SK-N-SH (cell line): ENCODE results near the gene FTO. TPM values are rescaled to one million over a fixed set of nuclear protein-coding genes. Genes with fewer than 3 reads are reported as not detected.

ENCODE experiments used
- CTCF ChIA-PET: fragments of 300-600, 350-600 bp; formaldehyde crosslinking; extraction: SDS; loops from one replicate; lab custom pipeline; 2021; lab: Yijun Ruan, JAX
- POLR2A ChIA-PET: fragments of 350-600 bp; sonication (Branson Sonifier 250); formaldehyde crosslinking; extraction: SDS; loops from one replicate; lab custom pipeline; 2020; ENCODE audit warnings: antibody characterized with exemption, inconsistent platforms; lab: Yijun Ruan, JAX
- DNase-seq: peaks from one replicate; pipeline ENCODE4 v3.0.0; 2012
- H2AFZ ChIP-seq: fragments of 200-600 bp; sonication (generic); 2 replicates; pipeline ENCODE4 v1.8.1; 2016; ENCODE audit warnings: antibody characterized with exemption, mild to moderate bottlenecking, low read depth
- H3F3A ChIP-seq: fragments of 200-600 bp; sonication (generic); replicated peaks from 2 replicates; pipeline ENCODE3; 2016; ENCODE audit warnings: antibody characterized with exemption, mild to moderate bottlenecking; ENCODE audit not compliant: insufficient read depth
- H3K27ac ChIP-seq, 2 experiments: fragments of 200-500 bp in 1 of 2; fragments of 200-600 bp in 1 of 2; sonication (Bioruptor generic) in 1 of 2; sonication (generic), shearing (Covaris generic) in 1 of 2; 2 replicates each; pipeline versions ENCODE4 v1.5.1 to v1.6.1; 2014 to 2016; ENCODE audit warnings: low read depth in 2 of 2, inconsistent platforms in 1 of 2, low read length in 1 of 2, mild to moderate bottlenecking in 1 of 2, mixed read lengths in 1 of 2
- H3K27me3 ChIP-seq: fragments of 200-600 bp; sonication (generic), shearing (Covaris generic); 2 replicates; pipeline ENCODE4 v1.6.1; 2016; ENCODE audit warnings: mixed run types; ENCODE audit not compliant: insufficient read depth
- H3K36me3 ChIP-seq, 2 experiments: fragments of 200-500 bp in 1 of 2; fragments of 200-600 bp in 1 of 2; sonication (Bioruptor generic) in 1 of 2; sonication (generic) in 1 of 2; replicated peaks in 1 of 2; 2 replicates each; pipeline versions ENCODE3 to v1.5.1; 2014 to 2016; ENCODE audit warnings: low read length in 1 of 2, mild to moderate bottlenecking in 1 of 2; ENCODE audit not compliant: insufficient read depth in 2 of 2, control insufficient read depth in 1 of 2
- H3K4me1 ChIP-seq, 2 experiments: fragments of 200-500 bp in 1 of 2; fragments of 200-600 bp in 1 of 2; sonication (Bioruptor generic) in 1 of 2; sonication (generic), shearing (Covaris generic) in 1 of 2; 2 replicates each; pipeline versions ENCODE4 v1.5.1 to v1.6.1; 2014 to 2016; ENCODE audit warnings: low read depth in 1 of 2, low read length in 1 of 2, mixed run types in 1 of 2; ENCODE audit not compliant: insufficient read depth in 2 of 2, control insufficient read depth in 1 of 2
- H3K4me2 ChIP-seq: fragments of 200-600 bp; sonication (generic), shearing (Covaris generic); 2 replicates; pipeline ENCODE4 v1.6.1; 2017; ENCODE audit warnings: mixed run types
- H3K4me3 ChIP-seq, 2 experiments: fragments of 200-500 bp in 1 of 2; fragments of 200-600 bp in 1 of 2; sonication (Bioruptor generic) in 1 of 2; sonication (generic), shearing (Covaris generic) in 1 of 2; 2 replicates each; pipeline versions ENCODE4 v1.5.1 to v1.8.1; 2014 to 2016; ENCODE audit warnings: low read depth in 2 of 2, inconsistent platforms in 1 of 2, low read length in 1 of 2, mild to moderate bottlenecking in 1 of 2, mixed read lengths in 1 of 2, moderate library complexity in 1 of 2
- H3K79me2 ChIP-seq: fragments of 200-600 bp; sonication (generic); 2 replicates; pipeline ENCODE4 v1.8.1; 2017; ENCODE audit warnings: mild to moderate bottlenecking; ENCODE audit not compliant: insufficient read depth
- H3K9ac ChIP-seq: fragments of 200-600 bp; sonication (generic); 2 replicates; pipeline ENCODE4 v1.6.1; 2017; ENCODE audit warnings: mixed run types
- H3K9me2 ChIP-seq: fragments of 200-600 bp; sonication (generic); 2 replicates; pipeline ENCODE4 v1.6.1; 2017; ENCODE audit warnings: mixed run types
- H3K9me3 ChIP-seq: fragments of 200-600 bp; sonication (generic); 2 replicates; pipeline ENCODE4 v1.6.1; 2017; ENCODE audit warnings: mixed run types, mild to moderate bottlenecking, moderate library complexity
- H4K20me1 ChIP-seq: fragments of 200-600 bp; sonication (generic); 2 replicates; pipeline ENCODE4 v1.6.1; 2017; ENCODE audit warnings: mild to moderate bottlenecking, mixed run types; ENCODE audit not compliant: insufficient read depth
- ELF1 ChIP-seq: IDR thresholded peaks from 2 replicates; pipeline ENCODE4 v1.4.0; 2012
- EP300 ChIP-seq, 2 experiments: IDR thresholded peaks; 2 replicates each; pipeline versions ENCODE4 v1.4.0 to v1.6.1; 2012; ENCODE audit warnings: borderline replicate concordance in 1 of 2, low read depth in 1 of 2, low read length in 1 of 2
- FOSL2 ChIP-seq: IDR thresholded peaks from 2 replicates; pipeline ENCODE4 v1.4.0; 2012; ENCODE audit warnings: low read depth, mild to moderate bottlenecking, moderate library complexity, borderline replicate concordance
- FOXJ3 ChIP-seq: sonication (generic); formaldehyde crosslinking; IDR thresholded peaks from 2 replicates; pipeline ENCODE4 v1.5.1; 2020; ENCODE audit warnings: mild to moderate bottlenecking, missing genetic modification reagents
- FOXM1 ChIP-seq: IDR thresholded peaks from 2 replicates; pipeline ENCODE4 v1.4.0; 2012; ENCODE audit warnings: low read depth, mild to moderate bottlenecking
- IRF3 ChIP-seq: fragments of 150-350 bp; IDR thresholded peaks from 2 replicates; pipeline ENCODE4 v1.6.1; 2016; ENCODE audit warnings: mild to moderate bottlenecking, low read depth, low read length
- JUND ChIP-seq: IDR thresholded peaks from 2 replicates; pipeline ENCODE4 v1.4.0; 2012
- MEF2A ChIP-seq: IDR thresholded peaks from 2 replicates; pipeline ENCODE4 v1.4.0; 2012; ENCODE audit warnings: low read depth, borderline replicate concordance
- MXI1 ChIP-seq: IDR thresholded peaks from 2 replicates; pipeline ENCODE4 v1.6.1; 2012; ENCODE audit warnings: mild to moderate bottlenecking, low read depth, low read length, improper control_type of control experiment
- RCOR1 ChIP-seq: fragments of 150-350 bp; IDR thresholded peaks from 2 replicates; pipeline ENCODE4 v1.6.1; 2017; ENCODE audit warnings: antibody characterized with exemption, low read length
- REST ChIP-seq: IDR thresholded peaks from 2 replicates; pipeline ENCODE4 v1.6.1; 2012; ENCODE audit warnings: mild to moderate bottlenecking, low read depth, low read length, moderate library complexity
- RFX5 ChIP-seq: IDR thresholded peaks from 2 replicates; pipeline ENCODE4 v1.6.1; 2012; ENCODE audit warnings: mild to moderate bottlenecking, improper control_type of control experiment, low read length
- RXRA ChIP-seq: IDR thresholded peaks from 2 replicates; pipeline ENCODE4 v1.4.0; 2012; ENCODE audit warnings: low read depth, mild to moderate bottlenecking, borderline replicate concordance
- SIN3A ChIP-seq: IDR thresholded peaks from 2 replicates; pipeline ENCODE4 v1.6.1; 2012; ENCODE audit warnings: low read depth, mild to moderate bottlenecking, low read length, moderate library complexity, borderline replicate concordance
- USF1 ChIP-seq: IDR thresholded peaks from 2 replicates; pipeline ENCODE4 v1.4.0; 2012; ENCODE audit warnings: low read depth, borderline replicate concordance
- YY1 ChIP-seq: IDR thresholded peaks from 2 replicates; pipeline ENCODE4 v1.4.0; 2012; ENCODE audit warnings: low read depth, mild to moderate bottlenecking
- WGBS: methylation state at CpG from one replicate; pipeline ENCODE4 v1.1.6; 2017; ENCODE audit warnings: low lambda C conversion rate; 5-methylcytosine and 5-hydroxymethylcytosine counted together
- polyA plus RNA-seq, 3 experiments: library from polyadenylated mRNA; depleted of rRNA; stranded (reverse); fragments of >200 nt; gene quantifications; 2 replicates each; pipeline ENCODE4 v1.2.3, GENCODE V29; 2012

The FTO gene
- polyA plus RNA-seq, 1 of the 3 experiments (the other 2 are of a cell fraction): 41.2 TPM

- H3K36me3 ChIP-seq: no peaks in the 10 kb centered on the region
- TF ChIP-seq USF1 (no peak), EP300 (IDR thresholded peaks at IDR 0.05; ENCODE audit: borderline replicate concordance in 1 of 2, low read depth in 1 of 2, low read length in 1 of 2) (no peak), JUND (no peak), FOXM1 (no peak), IRF3 (no peak), YY1 (no peak), ELF1 (no peak), RFX5 (no peak), MXI1 (no peak), RXRA (no peak), RCOR1 (no peak)
- CTCF ChIA-PET: interaction anchor here (1.0 to 4.7 kb wide), 3 partner anchors 10 to 1344 kb away, joined by 3 to 20 read pairs (median 3); no protein-coding TSS in a partner anchor
- H3F3A ChIP-seq: no peaks in the 10 kb centered on the region
- POLR2A ChIA-PET: no interaction called here
- H3K27me3 ChIP-seq: no peaks in the 10 kb centered on the region
- H3K9me3 ChIP-seq: no peaks in the 10 kb centered on the region
- WGBS: 96% methylated on average over 3 of the region's 3 CpGs
- no peak overlapping the region for H2AFZ ChIP-seq
- no peak overlapping the region for H3K4me2 ChIP-seq
- no peaks in the 10 kb centered on the region for H3K79me2 ChIP-seq
- H3K27ac ChIP-seq: no peak overlapping the region
- peaks cover 0 to 14% of the 10 kb centered on the region in 2 experiments; a peak in 2 of 4 replicates for H3K4me1 ChIP-seq
- no peak overlapping the region for H3K4me3 ChIP-seq
- H3K9ac ChIP-seq: no peak overlapping the region
- H3K9me2 ChIP-seq: no peaks in the 10 kb centered on the region
- no peaks in the 10 kb centered on the region for H4K20me1 ChIP-seq
- DNase-seq: no peak
Measured at GRCh38 chr16:53948734-53949430, 244.9 kb downstream of the FTO start.

- Histone ChIP-seq H4K20me1 (no peaks in the 10 kb centered on the region), H3K4me3 (no peak overlapping the region), H3F3A (no peaks in the 10 kb centered on the region), H3K9me3 (no peaks in the 10 kb centered on the region), H3K9ac (no peak overlapping the region), H3K4me2 (no peak overlapping the region), H3K36me3 (no peaks in the 10 kb centered on the region), H3K27ac (no peak overlapping the region), H2AFZ (no peak overlapping the region), H3K9me2 (no peaks in the 10 kb centered on the region), H3K27me3 (no peaks in the 10 kb centered on the region), H3K4me1 (peaks cover 0 to 14% of the 10 kb centered on the region in 2 experiments; a peak in 2 of 4 replicates), H3K79me2 (no peaks in the 10 kb centered on the region)
- TF ChIP-seq MEF2A: no peak
- no peak for TF ChIP-seq FOXJ3 (CRISPR knock-in tag)
- no peak for TF ChIP-seq REST
- TF ChIP-seq FOSL2: no peak
- no peak for TF ChIP-seq SIN3A
- no peak for DNase-seq
- ChIA-PET CTCF (interaction anchor here (1.0 to 1.7 kb wide), 5 partner anchors 9 to 1343 kb away, joined by 3 to 5 read pairs (median 3); no protein-coding TSS in a partner anchor), POLR2A (no interaction called here)
- 90% methylated on average over 6 of the region's 6 CpGs for WGBS
Measured at GRCh38 chr16:53949715-53950410, 245.9 kb downstream of the FTO start.
